BLaER1 (cell line): ENCODE measurements around the gene WDR93.
"Not testable (repeated sequence)": the region's sequence is repeated elsewhere in the genome, so short reads cannot be mapped to it uniquely, and the experiment has no call there.

Experiments used
- H3K27ac ChIP-seq: shearing (Covaris generic); formaldehyde crosslinking; 2 replicates; pipeline ENCODE4 v1.8.1; 2022
- H3K27me3 ChIP-seq: shearing (Covaris generic); formaldehyde crosslinking; 2 replicates; pipeline ENCODE4 v1.8.1; 2022
- H3K36me3 ChIP-seq: shearing (Covaris generic); formaldehyde crosslinking; 2 replicates; pipeline ENCODE4 v1.8.1; 2022
- H3K4me1 ChIP-seq: shearing (Covaris generic); formaldehyde crosslinking; 2 replicates; pipeline ENCODE4 v1.8.1; 2022
- H3K4me2 ChIP-seq: shearing (Covaris generic); formaldehyde crosslinking; 2 replicates; pipeline ENCODE4 v1.8.1; 2022
- H3K4me3 ChIP-seq: shearing (Covaris generic); formaldehyde crosslinking; 2 replicates; pipeline ENCODE4 v1.8.1; 2022
- H3K9ac ChIP-seq: shearing (Covaris generic); formaldehyde crosslinking; 2 replicates; pipeline ENCODE4 v1.8.1; 2022
- H3K9me3 ChIP-seq: shearing (Covaris generic); formaldehyde crosslinking; 2 replicates; pipeline ENCODE4 v1.8.1; 2022
- H4K20me1 ChIP-seq: shearing (Covaris generic); formaldehyde crosslinking; 2 replicates; pipeline ENCODE4 v1.8.1; 2022
- Cebpa-rat ChIP-seq: shearing (Covaris generic); IDR thresholded peaks from 2 replicates; pipeline ENCODE4 v1.8.1; 2022

WDR93 gene

GRCh38 chr15:89776274-89777072 is 85.9 kb downstream of the WDR93 start, which contains the start of gene MESP2:
TSS of gene MESP2 (plus strand) at chr15:89776332. CDS start at chr15:89776358, 26 bp downstream.
- H3K27ac ChIP-seq = no peak within 1 kb of the TSS
- H3K36me3 ChIP-seq = no peaks in the 10 kb centered on the region
- peaks cover 34% of the 10 kb centered on the region for H3K27me3 ChIP-seq
- H3K4me3 ChIP-seq = peak within 1 kb of the TSS; percentile 62
- H4K20me1 ChIP-seq = no peaks in the 10 kb centered on the region
- H3K9me3 ChIP-seq = no peaks in the 10 kb centered on the region
- H3K9ac ChIP-seq = peak within 1 kb of the TSS; percentile 57; the same call in 1 of the 2 replicates
- H3K4me1 ChIP-seq = peaks cover 44% of the 10 kb centered on the region
- H3K4me2 ChIP-seq = peak within 1 kb of the TSS; percentile 94
- no peak for TF ChIP-seq Cebpa-rat

- H4K20me1 ChIP-seq = no peaks in the 10 kb centered on the region
- peak overlapping the region; percentile 62; the same call in 1 of the 2 replicates for H3K4me3 ChIP-seq
- H3K27ac ChIP-seq = no peak overlapping the region
- no peaks in the 10 kb centered on the region for H3K36me3 ChIP-seq
- H3K9ac ChIP-seq = no peak overlapping the region
- H3K4me1 ChIP-seq = peaks cover 44% of the 10 kb centered on the region
- TF ChIP-seq Cebpa-rat = no peak
- H3K9me3 ChIP-seq = no peaks in the 10 kb centered on the region
- peak overlapping the region; percentile 94 for H3K4me2 ChIP-seq
- H3K27me3 ChIP-seq = peaks cover 34% of the 10 kb centered on the region
Observed at GRCh38 chr15:89777073-89777751, 86.6 kb downstream of the WDR93 start.

- Histone ChIP-seq H4K20me1 (no peaks in the 10 kb centered on the region), H3K27ac (no peak overlapping the region), H3K4me1 (peaks cover 44% of the 10 kb centered on the region), H3K4me3 (no peak overlapping the region), H3K36me3 (no peaks in the 10 kb centered on the region), H3K9ac (no peak overlapping the region), H3K4me2 (peak overlapping the region; percentile 94), H3K27me3 (peaks cover 34% of the 10 kb centered on the region), H3K9me3 (no peaks in the 10 kb centered on the region)
- no peak for TF ChIP-seq Cebpa-rat
Observed at GRCh38 chr15:89777782-89778380, 87.3 kb downstream of the WDR93 start.

DNA sequence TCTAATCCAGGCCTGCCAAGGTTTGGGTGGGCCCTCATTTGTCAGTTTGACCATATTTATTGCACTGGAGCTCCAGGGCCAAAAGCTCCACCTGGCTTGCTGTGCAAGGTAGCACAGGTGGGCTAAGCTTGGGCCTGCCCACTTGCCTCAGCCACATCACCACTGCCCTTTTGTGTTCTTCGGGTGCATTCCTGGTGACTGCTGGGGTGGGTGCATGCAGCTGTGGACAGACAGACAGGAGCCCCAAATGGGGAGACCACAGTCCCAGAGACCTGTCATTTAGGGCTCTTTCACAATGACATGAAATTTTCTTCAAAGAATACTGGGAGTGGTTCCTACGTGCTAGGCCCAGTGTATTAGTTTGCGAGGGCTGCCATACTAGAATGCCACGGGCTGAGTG is 88.2 kb downstream of the WDR93 start:
- H3K4me3 ChIP-seq = no peak overlapping the region
- no peak overlapping the region for H3K9ac ChIP-seq
- TF ChIP-seq Cebpa-rat = no peak
- peaks cover 44% of the 10 kb centered on the region for H3K4me1 ChIP-seq
- no peaks in the 10 kb centered on the region for H3K9me3 ChIP-seq
- no peaks in the 10 kb centered on the region for H4K20me1 ChIP-seq
- no peak overlapping the region for H3K4me2 ChIP-seq
- H3K36me3 ChIP-seq = no peaks in the 10 kb centered on the region
- H3K27me3 ChIP-seq = peaks cover 34% of the 10 kb centered on the region
- H3K27ac ChIP-seq = no peak overlapping the region

- Histone ChIP-seq H3K27ac (no peak overlapping the region), H3K4me2 (peak overlapping the region; percentile 42), H3K36me3 (no peaks in the 10 kb centered on the region), H3K9ac (no peak overlapping the region), H3K4me1 (peaks cover 49% of the 10 kb centered on the region), H3K4me3 (no peak overlapping the region), H4K20me1 (no peaks in the 10 kb centered on the region), H3K27me3 (peaks cover 32% of the 10 kb centered on the region), H3K9me3 (no peaks in the 10 kb centered on the region)
- TF ChIP-seq Cebpa-rat = no peak
Observed at GRCh38 chr15:89780601-89781000, 90.0 kb downstream of the WDR93 start.

- H3K9me3 ChIP-seq = no peaks in the 10 kb centered on the region
- peaks cover 48% of the 10 kb centered on the region for H3K4me1 ChIP-seq
- TF ChIP-seq Cebpa-rat = no peak
- peak overlapping the region; percentile 42 for H3K4me2 ChIP-seq
- peaks cover 28% of the 10 kb centered on the region for H3K27me3 ChIP-seq
- no peaks in the 10 kb centered on the region for H3K36me3 ChIP-seq
- no peak overlapping the region for H3K27ac ChIP-seq
- no peaks in the 10 kb centered on the region for H4K20me1 ChIP-seq
- no peak overlapping the region for H3K4me3 ChIP-seq
- no peak overlapping the region for H3K9ac ChIP-seq
Observed at GRCh38 chr15:89781055-89781454, 90.4 kb downstream of the WDR93 start.

GRCh38 chr15:89781891-89782618 is 91.4 kb downstream of the WDR93 start:
- Histone ChIP-seq H3K4me1 (peaks cover 38% of the 10 kb centered on the region), H3K9ac (no peak overlapping the region), H4K20me1 (no peaks in the 10 kb centered on the region), H3K4me3 (no peak overlapping the region), H3K27me3 (peaks cover 18% of the 10 kb centered on the region), H3K4me2 (no peak overlapping the region), H3K9me3 (no peaks in the 10 kb centered on the region; the same call in 1 of the 2 replicates), H3K36me3 (no peaks in the 10 kb centered on the region), H3K27ac (no peak overlapping the region)
- no peak for TF ChIP-seq Cebpa-rat

DNA sequence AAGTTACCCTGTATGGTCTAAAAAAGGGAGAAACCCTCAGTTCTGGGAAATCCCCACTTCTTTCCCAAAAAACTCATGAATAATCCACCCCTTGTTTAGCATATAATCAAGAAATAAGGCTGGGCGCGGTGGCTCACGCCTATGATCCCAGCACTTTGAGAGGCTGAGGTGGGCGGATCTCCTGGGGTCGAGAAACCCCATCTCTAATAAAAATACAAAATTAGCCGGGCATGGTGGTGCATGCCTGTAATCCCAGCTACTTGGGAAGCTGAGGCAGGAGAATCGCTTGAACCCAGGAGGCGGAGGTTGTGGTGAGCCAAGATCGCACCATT is 92.0 kb downstream of the WDR93 start:
- not testable (repeated sequence) for H3K36me3 ChIP-seq, H3K4me2 ChIP-seq, H3K9ac ChIP-seq, H3K27ac ChIP-seq, H4K20me1 ChIP-seq, H3K4me3 ChIP-seq, H3K9me3 ChIP-seq
- Histone ChIP-seq H3K27me3 (peaks cover 12% of the 10 kb centered on the region; the same call in 1 of the 2 replicates), H3K4me1 (peaks cover 32% of the 10 kb centered on the region)

DNA sequence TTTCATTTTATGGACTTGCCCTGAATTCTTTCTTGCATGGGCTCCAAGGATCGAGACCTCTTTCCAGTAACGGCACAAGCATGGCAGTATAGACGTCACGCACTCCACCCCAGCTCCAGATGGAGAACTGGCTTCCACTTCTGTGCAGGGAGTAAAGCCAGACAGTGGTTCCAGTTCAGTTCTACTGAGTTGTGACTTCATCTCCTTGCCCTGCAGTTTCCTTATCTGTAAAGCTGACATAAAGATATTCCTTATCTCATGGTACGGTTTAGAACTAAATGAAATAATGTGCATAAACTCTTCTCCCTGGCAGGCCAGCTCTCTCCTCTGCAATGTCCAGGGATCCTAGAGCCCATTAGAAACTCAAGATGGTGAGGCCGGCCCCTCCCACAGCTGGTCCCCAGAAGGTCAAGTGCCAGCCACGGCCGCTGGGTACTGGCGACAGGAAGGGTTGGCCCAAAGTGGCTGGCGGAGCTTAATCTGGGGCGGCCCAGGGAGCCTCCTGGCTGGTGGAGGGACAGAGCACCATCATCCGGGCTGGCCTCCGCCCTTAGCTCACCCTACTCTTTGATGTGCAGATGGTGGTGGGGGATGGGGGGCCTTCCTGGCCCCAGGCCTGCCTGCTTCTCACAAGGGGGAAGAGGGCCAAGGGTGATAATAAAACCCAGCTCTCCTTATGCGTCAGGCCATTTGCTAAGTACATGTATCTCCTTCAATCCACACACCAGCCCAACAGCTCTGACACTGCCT is 92.7 kb downstream of the WDR93 start:
- H4K20me1 ChIP-seq = no peaks in the 10 kb centered on the region
- H3K4me1 ChIP-seq = peaks cover 25% of the 10 kb centered on the region

More for the DNA sequence above, 92.7 kb downstream of the WDR93 start:
- peaks cover 5% of the 10 kb centered on the region; the same call in 1 of the 2 replicates for H3K27me3 ChIP-seq
- no peaks in the 10 kb centered on the region for H3K36me3 ChIP-seq
- no peak overlapping the region for H3K27ac ChIP-seq
- no peak overlapping the region for H3K4me3 ChIP-seq
- no peak overlapping the region for H3K9ac ChIP-seq
- H3K9me3 ChIP-seq = peaks cover 10% of the 10 kb centered on the region
- no peak for TF ChIP-seq Cebpa-rat
- no peak overlapping the region for H3K4me2 ChIP-seq
